ENCODE measurements around the gene AP2M1. TPM values are rescaled to one million over a fixed set of nuclear protein-coding genes. Genes with fewer than 3 reads are reported as not detected.

The AP2M1 gene
- polyA plus RNA-seq, 10 donors: 185 to 233 (median 199) TPM

DNA sequence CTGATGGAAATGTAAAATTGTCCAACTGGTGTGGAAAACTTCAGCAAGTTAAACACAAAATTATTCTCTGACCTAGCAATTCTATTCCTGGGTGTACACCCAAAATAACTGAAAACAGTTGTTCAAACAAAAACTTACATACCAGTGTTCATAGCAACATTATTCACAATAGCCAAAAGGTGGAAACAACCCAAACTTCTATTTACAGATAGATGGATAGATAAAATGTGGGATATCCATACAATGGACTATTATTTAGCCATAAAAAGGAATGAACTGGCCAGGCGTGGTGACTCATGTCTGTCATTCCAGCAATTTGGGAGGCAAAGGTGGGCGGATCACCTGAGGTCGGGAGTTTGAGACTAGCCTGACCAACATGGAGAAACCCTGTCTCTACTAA is 47.9 kb downstream of the AP2M1 start:
- DNase-seq: no peak

DNA sequence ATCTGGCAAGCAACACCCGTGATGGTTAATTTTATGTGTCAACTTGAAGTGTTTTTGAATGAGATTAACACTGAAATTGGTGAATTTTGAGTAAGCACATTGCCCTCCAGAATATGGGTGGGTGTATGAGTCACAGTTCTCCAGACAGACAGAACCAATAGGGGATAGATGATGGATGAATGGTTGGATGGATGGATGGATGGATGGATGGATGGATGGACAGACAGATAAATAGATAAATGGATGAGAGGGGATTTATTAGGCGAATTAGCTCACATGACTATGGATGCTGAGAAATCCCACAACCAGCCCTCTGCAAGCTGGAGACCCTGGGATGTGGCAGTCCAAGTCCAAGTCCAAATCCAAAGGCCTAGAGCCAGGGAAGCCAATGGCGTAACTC is 49.3 kb downstream of the AP2M1 start:
- no peak for DNase-seq

DNA sequence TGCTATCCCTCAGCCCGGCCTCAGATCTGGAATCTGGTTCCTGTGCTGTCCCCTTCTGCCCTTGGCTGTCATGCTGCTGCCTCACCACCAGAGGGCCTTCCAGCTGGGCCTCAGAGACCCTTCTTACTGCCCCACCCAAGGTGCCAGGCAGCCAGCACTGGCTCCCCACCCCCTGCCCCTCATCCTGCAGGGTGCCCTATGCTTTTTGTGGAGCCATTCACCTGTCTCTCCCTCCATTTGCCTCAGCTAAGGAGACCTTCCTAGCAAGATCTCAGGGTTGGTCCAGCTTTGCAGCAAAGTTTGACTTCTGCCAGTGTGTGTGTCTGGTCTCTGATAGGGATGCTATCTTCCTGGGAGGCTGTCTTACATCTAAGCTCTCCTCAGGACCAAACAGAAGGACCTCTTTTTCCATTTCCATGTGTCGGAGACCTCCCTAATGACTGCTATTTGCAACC is 52.9 kb downstream of the AP2M1 start:
- peak in 1 of 3 donors; percentile 11 for DNase-seq

DNA sequence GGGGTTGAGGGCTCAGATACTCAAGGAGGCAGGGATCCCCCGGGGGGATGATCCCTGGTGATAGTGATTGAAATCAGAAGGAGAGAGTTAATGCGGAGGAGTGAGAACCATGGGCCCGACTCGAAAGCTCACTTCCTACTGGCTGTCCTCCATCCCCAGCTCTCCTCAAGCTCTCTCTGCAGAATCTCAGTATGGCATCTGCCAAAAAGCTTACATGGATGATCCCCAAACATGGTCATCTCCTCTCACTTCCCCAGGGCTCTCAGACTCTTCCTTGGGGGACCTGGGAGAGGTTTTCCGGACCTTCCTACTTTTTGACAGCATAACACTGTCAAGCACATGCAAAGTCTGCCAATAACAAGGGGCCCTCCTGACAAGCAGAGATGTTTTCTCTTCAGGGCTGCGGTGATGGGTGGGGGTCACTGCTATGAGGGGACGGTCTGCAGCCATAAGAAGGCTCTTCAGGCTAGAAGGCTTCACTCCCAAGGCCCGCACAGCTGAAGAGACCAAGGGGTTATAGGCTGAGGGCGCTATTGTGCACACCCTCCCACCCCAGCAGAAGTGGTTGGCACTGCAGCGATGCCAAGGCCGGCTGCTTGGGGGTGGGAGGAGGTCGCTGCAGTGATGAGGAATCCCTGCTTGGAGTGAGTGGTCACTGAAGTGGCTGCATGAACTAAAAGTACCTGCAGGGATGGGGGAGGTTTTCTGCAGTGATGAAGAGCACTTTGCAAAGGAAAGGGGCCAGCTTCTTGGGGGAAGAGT is 53.9 kb downstream of the AP2M1 start:
- no peak for DNase-seq

DNA sequence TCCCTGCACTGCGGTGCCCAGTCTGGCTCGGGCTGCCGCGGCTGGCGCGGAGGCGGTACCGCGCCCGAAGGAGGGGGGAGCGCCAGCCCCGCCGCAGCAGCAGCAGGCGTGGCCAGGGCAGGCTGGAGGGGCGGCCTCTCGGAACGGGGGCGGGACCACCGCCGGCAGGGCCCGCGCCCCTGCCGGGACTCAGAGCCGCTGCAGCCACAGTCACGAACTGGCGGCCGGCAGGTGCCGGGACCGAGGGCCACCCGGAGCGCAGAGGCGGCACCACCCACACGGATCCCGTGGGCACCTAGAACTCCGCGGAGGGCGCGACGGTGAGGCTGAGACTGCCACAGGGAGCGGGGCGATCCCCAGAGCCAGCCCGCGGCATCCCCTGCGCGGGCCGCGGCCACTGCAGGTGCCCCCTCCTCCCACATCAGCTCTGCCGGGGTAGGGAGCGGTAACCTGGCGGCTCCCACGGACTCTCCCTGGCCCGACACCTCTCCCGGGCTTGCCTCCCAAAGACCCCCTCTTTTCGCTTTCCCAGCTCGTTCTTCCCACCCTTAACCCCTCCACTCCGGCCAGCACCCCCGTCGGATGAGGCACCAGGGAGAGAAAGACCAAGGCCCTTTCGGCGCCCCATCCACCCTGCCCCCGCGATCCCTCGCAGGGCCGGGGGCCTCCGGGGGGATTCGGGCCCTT is 54.9 kb downstream of the AP2M1 start, which contains the start of gene VWA5B2:
Gene VWA5B2 (plus strand): TSS at position 192 of the 687 bp plus-strand sequence. CDS start 944 bp downstream, outside the sequence.
- peak in 2 of 3 donors; percentile 42 to 68 for DNase-seq

DNA sequence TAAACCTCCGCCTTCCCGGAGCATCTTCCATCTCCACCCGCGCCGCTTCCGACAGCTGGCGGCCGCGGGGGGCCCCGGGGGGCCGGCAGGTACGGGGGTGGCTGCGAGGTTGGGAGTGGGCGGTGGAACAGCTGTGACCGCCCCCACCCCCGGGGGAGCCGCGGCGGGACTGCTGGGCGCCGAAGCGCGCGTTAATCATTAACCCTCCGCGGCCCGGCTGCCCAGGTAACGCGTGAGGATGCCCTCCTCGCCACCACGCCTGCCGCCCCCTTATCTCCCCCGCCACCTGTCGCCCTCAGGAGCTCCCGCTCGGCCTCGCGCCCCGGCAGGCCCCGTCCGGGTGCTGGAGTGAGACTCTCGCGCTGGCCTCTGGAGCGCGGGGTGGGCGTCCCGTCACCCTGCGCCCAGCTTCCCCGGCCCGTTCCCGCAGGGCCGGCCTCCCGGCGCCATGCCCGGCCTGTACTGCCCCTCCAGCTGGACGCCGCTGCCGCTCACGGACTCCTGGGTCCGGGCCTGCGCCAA is 55.5 kb downstream of the AP2M1 start:
- peak in 1 of 3 donors; percentile 7 for DNase-seq

DNA sequence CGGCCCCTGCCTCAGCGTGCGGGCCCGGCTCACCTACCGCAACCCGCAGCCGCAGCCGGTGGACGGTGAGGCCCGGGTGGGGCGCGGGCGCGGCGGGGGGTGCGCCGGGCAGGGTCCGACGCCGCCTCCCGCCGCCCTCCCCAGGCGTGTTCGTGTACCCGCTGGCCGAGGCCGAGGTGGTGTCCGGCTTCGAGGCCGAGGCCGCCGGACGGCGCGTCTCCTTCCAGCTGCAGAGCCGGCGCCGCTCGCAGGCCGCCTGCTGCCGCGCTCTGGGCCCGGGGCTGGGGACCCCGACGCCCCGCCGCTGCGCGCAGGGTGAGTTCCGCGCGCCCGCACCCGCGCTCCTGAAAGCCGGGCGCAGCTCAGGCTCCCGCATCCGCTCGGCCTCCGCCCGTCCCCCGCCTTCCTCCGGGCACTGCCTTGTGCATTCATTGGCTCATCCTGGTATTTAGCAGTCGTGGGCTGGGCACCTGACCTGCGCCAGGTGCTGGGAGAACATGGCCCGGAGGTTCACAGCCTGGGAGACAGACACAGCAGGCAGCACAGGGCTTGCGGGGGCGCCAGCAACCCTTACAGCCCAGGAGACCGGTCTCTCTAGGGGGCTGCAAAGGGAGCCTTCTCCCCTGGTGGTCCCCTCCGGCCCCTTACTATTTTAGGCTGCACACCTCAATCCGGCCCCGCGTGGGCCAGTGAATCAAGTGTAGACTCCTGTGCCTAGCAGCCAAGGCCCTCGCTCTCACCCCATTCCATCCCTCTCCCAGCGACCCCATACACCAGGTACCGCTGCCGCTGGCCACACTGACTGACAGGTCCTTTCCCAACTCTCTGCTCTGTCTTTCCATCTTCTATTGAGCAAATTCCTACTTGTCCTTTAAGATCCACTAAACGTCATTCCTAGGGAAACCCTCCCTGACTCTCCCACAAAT is 56.2 kb downstream of the AP2M1 start:
- peak in 1 of 3 donors; percentile 7 for DNase-seq

DNA sequence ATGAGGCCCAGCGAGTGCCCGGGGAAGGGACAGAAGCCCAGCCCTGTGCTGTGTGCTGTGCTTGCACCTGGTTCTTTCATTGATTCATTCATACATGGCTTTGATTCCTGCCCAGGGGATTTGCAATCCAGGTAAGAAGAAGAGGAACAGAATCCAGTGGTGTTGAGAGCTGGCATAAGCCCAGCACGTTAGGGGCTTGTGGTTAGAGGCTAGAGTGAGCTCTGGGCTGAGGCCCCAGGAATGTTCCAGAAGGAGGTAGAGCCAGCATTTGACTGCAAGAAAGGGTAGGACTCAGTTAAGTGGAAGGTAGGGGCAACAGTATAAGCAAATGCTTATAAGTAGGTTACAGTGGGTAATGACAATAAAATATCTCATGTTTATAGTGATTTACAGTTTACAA is 57.0 kb downstream of the AP2M1 start:
- DNase-seq: no peak

DNA sequence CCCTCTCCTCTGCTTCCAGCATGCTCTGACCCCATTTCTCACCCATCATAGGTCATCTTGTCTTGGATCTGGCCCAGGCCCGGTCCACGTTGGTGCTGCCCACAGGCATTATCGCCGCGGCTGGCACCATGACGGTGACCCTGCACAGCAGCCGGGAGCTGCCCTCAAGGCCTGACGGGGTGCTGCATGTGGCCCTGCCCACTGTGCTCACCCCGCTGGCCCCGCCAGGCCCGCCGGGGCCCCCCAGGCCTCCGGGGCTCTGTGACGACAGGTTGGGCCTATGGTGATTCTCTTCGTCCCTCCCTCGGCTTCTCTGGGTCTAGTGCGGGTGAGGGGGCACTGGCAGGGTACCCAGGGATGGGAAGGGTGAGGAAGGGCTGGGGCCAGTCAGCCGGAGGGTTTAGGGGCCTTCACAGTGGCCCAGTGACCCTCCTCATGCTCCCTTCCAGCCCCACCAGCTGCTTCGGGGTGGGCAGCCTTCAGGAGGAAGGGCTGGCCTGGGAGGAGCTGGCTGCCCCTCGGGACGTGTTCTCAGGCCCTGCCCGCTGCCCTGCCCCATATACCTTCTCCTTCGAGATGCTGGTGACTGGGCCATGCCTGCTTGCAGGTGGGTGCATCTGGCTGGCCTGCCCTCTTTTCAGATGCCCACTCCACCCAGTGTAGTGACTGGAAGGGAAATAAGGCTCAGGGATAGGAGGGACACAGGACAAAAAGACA is 58.6 kb downstream of the AP2M1 start:
- DNase-seq: no peak

Other genes starting within 250 kb of the AP2M1 start
- gene ABCC5, start 157.0 kb upstream of the AP2M1 start, polyA plus RNA-seq (ENCODE audit: insufficient read length in 10 of 10): 10 to 100 TPM; 17.1 to 40.2 (median 24.6) TPM
- not detected for gene HTR3D, start 143.1 kb upstream of the AP2M1 start, polyA plus RNA-seq (ENCODE audit: insufficient read length in 10 of 10)
- gene HTR3C, start 121.8 kb upstream of the AP2M1 start, polyA plus RNA-seq (ENCODE audit: insufficient read length in 10 of 10): not detected
- gene HTR3E, start 77.8 kb upstream of the AP2M1 start, polyA plus RNA-seq (ENCODE audit: insufficient read length in 10 of 10): not detected
- 10 to 100 TPM; 30.4 to 42.6 (median 35.5) TPM for gene EIF2B5, start 39.5 kb upstream of the AP2M1 start, polyA plus RNA-seq (ENCODE audit: insufficient read length in 10 of 10)
- 10 to 100 TPM; 67.8 to 98.1 (median 76.6) TPM for gene DVL3, start 19.5 kb upstream of the AP2M1 start, polyA plus RNA-seq (ENCODE audit: insufficient read length in 10 of 10)
- 10 to 100 TPM; 38.3 to 52.9 (median 44.8) TPM for gene ABCF3, start 11.3 kb downstream of the AP2M1 start, polyA plus RNA-seq (ENCODE audit: insufficient read length in 10 of 10)
- gene VWA5B2, start 54.7 kb downstream of the AP2M1 start, polyA plus RNA-seq (ENCODE audit: insufficient read length in 10 of 10): under 1 TPM in 9 of 10 donors, not detected in 1; 0.24 to 0.84 (median 0.48) TPM
- gene ALG3, start 74.1 kb downstream of the AP2M1 start, polyA plus RNA-seq (ENCODE audit: insufficient read length in 10 of 10): 10 to 100 TPM; 19.3 to 25.0 (median 21.2) TPM
- gene EEF1AKMT4, start 74.8 kb downstream of the AP2M1 start, polyA plus RNA-seq (ENCODE audit: insufficient read length in 10 of 10): 1 to 10 TPM in 8 of 10 donors, under 1 TPM in 2; 0.67 to 2.3 (median 1.5) TPM
- gene CAMK2N2, start 86.7 kb downstream of the AP2M1 start, polyA plus RNA-seq (ENCODE audit: insufficient read length in 10 of 10): under 1 TPM in 4 of 10 donors, not detected in 6; 0.10 to 0.22 (median 0.13) TPM
- under 1 TPM in 1 of 10 donors, not detected in 9; 0.16 TPM for gene ECE2, start 101.2 kb downstream of the AP2M1 start, polyA plus RNA-seq (ENCODE audit: insufficient read length in 10 of 10)
- gene PSMD2, start 124.4 kb downstream of the AP2M1 start, polyA plus RNA-seq (ENCODE audit: insufficient read length in 10 of 10): 100 to 1,000 TPM; 149 to 175 (median 165) TPM
- gene EIF4G1, start 139.8 kb downstream of the AP2M1 start, polyA plus RNA-seq (ENCODE audit: insufficient read length in 10 of 10): 100 to 1,000 TPM; 155 to 234 (median 181) TPM
- 10 to 100 TPM in 7 of 10 donors, 1 to 10 TPM in 3; 8.4 to 13.3 (median 10.7) TPM for gene FAM131A, start 162.7 kb downstream of the AP2M1 start, polyA plus RNA-seq (ENCODE audit: insufficient read length in 10 of 10)
- gene CLCN2, start 186.8 kb downstream of the AP2M1 start, polyA plus RNA-seq (ENCODE audit: insufficient read length in 10 of 10): 1 to 10 TPM; 2.4 to 5.9 (median 3.2) TPM
- gene POLR2H, start 186.9 kb downstream of the AP2M1 start, polyA plus RNA-seq (ENCODE audit: insufficient read length in 10 of 10): 10 to 100 TPM; 40.0 to 61.4 (median 43.8) TPM
- gene THPO, start 203.4 kb downstream of the AP2M1 start, polyA plus RNA-seq (ENCODE audit: insufficient read length in 10 of 10): 1 to 10 TPM; 1.1 to 2.1 (median 1.6) TPM
- gene CHRD, start 205.2 kb downstream of the AP2M1 start, polyA plus RNA-seq (ENCODE audit: insufficient read length in 10 of 10): 10 to 100 TPM; 15.8 to 21.5 (median 17.4) TPM

Measured in muscle of back (tissue), 11 donors.